ENCODE results near the gene SLC9A9.

GRCh38 chr3:143795874-143796273 is 52.4 kb downstream of the SLC9A9 start:
- no peak for TF ChIP-seq ZNF70 (CRISPR knock-in tag; IDR thresholded peaks at IDR 0.05)
- no peak for TF ChIP-seq TSHZ2 (CRISPR knock-in tag; IDR thresholded peaks at IDR 0.05)
- TF ChIP-seq ZNF8 (CRISPR knock-in tag; IDR thresholded peaks at IDR 0.05): no peak
